Activated CD4-positive, alpha-beta memory T cell treated with anti-CD3 and anti-CD28 coated beads for 36 hours (primary cell): ENCODE data around the gene GNG7. TPM values are rescaled to one million over a fixed set of nuclear protein-coding genes. Genes with fewer than 3 reads are reported as not detected.
"Not testable (repeated sequence)": the region's sequence is repeated elsewhere in the genome, so short reads cannot be mapped to it uniquely, and the experiment has no call there.

ENCODE experiments used
- CTCF ChIA-PET: fragments of 350-600 bp; sonication (Branson Sonifier 250); formaldehyde crosslinking; loops from one replicate; lab custom pipeline; 2021; ENCODE audit warnings: antibody characterized with exemption, inconsistent platforms; lab: Charles Lee
- POLR2A ChIA-PET: fragments of 350-600 bp; sonication (Branson Sonifier 250); formaldehyde crosslinking; loops from one replicate; lab custom pipeline; 2021; ENCODE audit warnings: antibody characterized with exemption; lab: Charles Lee
- DNase-seq: peaks from one replicate; pipeline ENCODE4 v3.0.0-alpha.2; 2020
- H3K27ac Mint-ChIP-seq: one replicate; pipeline ENCODE4 v1.8.0; 2021; ENCODE audit warnings: mixed read lengths
- H3K27me3 Mint-ChIP-seq: one replicate; pipeline ENCODE4 v1.8.0; 2021; ENCODE audit warnings: mixed read lengths
- H3K36me3 Mint-ChIP-seq: one replicate; pipeline ENCODE4 v1.8.0; 2021; ENCODE audit warnings: mixed read lengths
- H3K4me1 Mint-ChIP-seq: one replicate; pipeline ENCODE4 v1.8.0; 2021; ENCODE audit warnings: low read depth, mixed read lengths
- H3K4me3 Mint-ChIP-seq: one replicate; pipeline ENCODE4 v1.8.0; 2021; ENCODE audit warnings: mild to moderate bottlenecking, mixed read lengths
- H3K9me3 Mint-ChIP-seq: one replicate; pipeline ENCODE4 v1.8.0; 2021; ENCODE audit warnings: mixed read lengths
- intact Hi-C: fragments of 100-400 bp; cut with micrococcal nuclease; formaldehyde crosslinking; loops from one replicate; pipeline ENCODE4 v1.15.1; 2023
- total RNA-seq, 2 experiments: library from RNA; stranded (reverse); gene quantifications; one replicate each; pipeline ENCODE4 v1.2.3, GENCODE V29; 2021

Gene GNG7
- total RNA-seq, 2 experiments from 2014 or later = 0.53 to 0.88 TPM

GRCh38 chr19:2476451-2477140 is 225.9 kb downstream of the GNG7 start:
- CTCF ChIA-PET = interaction anchor here (0.9 to 6.2 kb wide), 12 partner anchors 20 to 172 kb away, joined by 3 to 174 read pairs (median 9); partner anchors contain the start of gene LMNB2
- Mint-ChIP-seq H3K4me3 (peak overlapping the region; percentile 93), H3K9me3 (peaks cover 3% of the 10 kb centered on the region), H3K27ac (peak overlapping the region; percentile 91), H3K27me3 (peaks cover 3% of the 10 kb centered on the region), H3K36me3 (peaks cover 28% of the 10 kb centered on the region), H3K4me1 (peaks cover 18% of the 10 kb centered on the region)
- intact Hi-C loops = loop anchor here (1.0 to 2.0 kb wide), 3 partner anchors 26 to 161 kb away; no protein-coding TSS in a partner anchor
- DNase-seq = peak; percentile 85
- POLR2A ChIA-PET = interaction anchor here (0.7 to 4.7 kb wide), 29 partner anchors 11 to 559 kb away, joined by 3 to 123 read pairs (median 6); partner anchors contain the start of genes LMNB2, SGTA and TIMM13

GRCh38 chr19:2475702-2476450 is 226.6 kb downstream of the GNG7 start, which contains the start of gene GADD45B:
TSS of gene GADD45B (plus strand) at chr19:2476127. CDS start at chr19:2476359, 232 bp downstream.
- Mint-ChIP-seq H3K27ac (peak within 1 kb of the TSS; percentile 91), H3K4me1 (peaks cover 18% of the 10 kb centered on the region), H3K36me3 (peaks cover 28% of the 10 kb centered on the region), H3K27me3 (peaks cover 3% of the 10 kb centered on the region), H3K4me3 (peak within 1 kb of the TSS; percentile 93), H3K9me3 (no peaks in the 10 kb centered on the region)
- intact Hi-C loops = loop anchor here (1.0 to 2.0 kb wide), 6 partner anchors 27 to 161 kb away; no protein-coding TSS in a partner anchor
- CTCF ChIA-PET = interaction anchor here (0.6 to 6.2 kb wide), 13 partner anchors 14 to 173 kb away, joined by 3 to 174 read pairs (median 9); partner anchors contain the start of gene LMNB2
- POLR2A ChIA-PET = interaction anchor here (0.6 to 4.7 kb wide), 35 partner anchors 10 to 1286 kb away, joined by 3 to 123 read pairs (median 5); partner anchors contain the start of genes APBA3, LMNB2, MRPL54 and SGTA
- peak; percentile 98 for DNase-seq

GRCh38 chr19:2475018-2475701 is 227.3 kb downstream of the GNG7 start:
- H3K4me3 Mint-ChIP-seq = peak overlapping the region; percentile 70
- H3K36me3 Mint-ChIP-seq = peaks cover 28% of the 10 kb centered on the region
- DNase-seq = peak; percentile 84
- H3K9me3 Mint-ChIP-seq = no peaks in the 10 kb centered on the region
- intact Hi-C loops = loop anchor here (1.0 kb wide), 3 partner anchors 104 to 133 kb away; no protein-coding TSS in a partner anchor
- H3K4me1 Mint-ChIP-seq = peaks cover 18% of the 10 kb centered on the region
- H3K27ac Mint-ChIP-seq = peak overlapping the region; percentile 79
- peaks cover 3% of the 10 kb centered on the region for H3K27me3 Mint-ChIP-seq
- ChIA-PET CTCF (interaction anchor here (0.6 to 6.2 kb wide), 11 partner anchors 13 to 162 kb away, joined by 3 to 174 read pairs (median 9); no protein-coding TSS in a partner anchor), POLR2A (interaction anchor here (0.6 to 4.7 kb wide), 26 partner anchors 10 to 1287 kb away, joined by 3 to 123 read pairs (median 5); partner anchors contain the start of genes APBA3, MRPL54 and TIMM13)

- peak overlapping the region; percentile 70 for H3K4me3 Mint-ChIP-seq
- H3K27ac Mint-ChIP-seq = peak overlapping the region; percentile 69
- ChIA-PET POLR2A (interaction anchor here (0.8 to 4.7 kb wide), 5 partner anchors 9 to 144 kb away, joined by 3 to 123 read pairs (median 10); no protein-coding TSS in a partner anchor), CTCF (interaction anchor here (0.7 to 6.2 kb wide), 11 partner anchors 22 to 163 kb away, joined by 3 to 174 read pairs (median 6); no protein-coding TSS in a partner anchor)
- DNase-seq = peak; percentile 94
- H3K36me3 Mint-ChIP-seq = peaks cover 28% of the 10 kb centered on the region
- H3K27me3 Mint-ChIP-seq = peaks cover 3% of the 10 kb centered on the region
- intact Hi-C loops = loop anchor here (1.0 kb wide), 3 partner anchors 105 to 134 kb away; no protein-coding TSS in a partner anchor
- peaks cover 16% of the 10 kb centered on the region for H3K4me1 Mint-ChIP-seq
- no peaks in the 10 kb centered on the region for H3K9me3 Mint-ChIP-seq
Observed at GRCh38 chr19:2474232-2475017, 228.1 kb downstream of the GNG7 start.

GRCh38 chr19:2469915-2470200 is 232.6 kb downstream of the GNG7 start:
- not testable (repeated sequence) for H3K27me3 Mint-ChIP-seq, H3K9me3 Mint-ChIP-seq
- CTCF ChIA-PET = interaction anchor here (0.6 to 3.3 kb wide), 7 partner anchors 8 to 277 kb away, joined by 3 to 14 read pairs (median 6); no protein-coding TSS in a partner anchor

GRCh38 chr19:2469102-2469914 is 233.2 kb downstream of the GNG7 start:
- peaks cover 1% of the 10 kb centered on the region for H3K27me3 Mint-ChIP-seq
- H3K4me3 Mint-ChIP-seq = peak overlapping the region; percentile 26
- peaks cover 11% of the 10 kb centered on the region for H3K4me1 Mint-ChIP-seq
- ChIA-PET POLR2A (interaction anchor here (1.2 kb wide), 1 partner anchor 142 kb away, joined by 3 read pairs; no protein-coding TSS in a partner anchor), CTCF (interaction anchor here (0.6 to 3.3 kb wide), 8 partner anchors 9 to 277 kb away, joined by 3 to 14 read pairs (median 5); no protein-coding TSS in a partner anchor)
- peak overlapping the region; percentile 57 for H3K27ac Mint-ChIP-seq
- no peaks in the 10 kb centered on the region for H3K36me3 Mint-ChIP-seq
- no peaks in the 10 kb centered on the region for H3K9me3 Mint-ChIP-seq
- intact Hi-C loops = no loop called here
- DNase-seq = peak; percentile 76

More at GRCh38 chr19:2469915-2470200, 232.6 kb downstream of the GNG7 start:
- DNase-seq, H3K36me3 Mint-ChIP-seq, intact Hi-C loops: not testable (repeated sequence)
- Mint-ChIP-seq H3K4me3 (peak overlapping the region; percentile 26), H3K4me1 (peaks cover 11% of the 10 kb centered on the region), H3K27ac (peak overlapping the region; percentile 57)
- POLR2A ChIA-PET = interaction anchor here (1.2 kb wide), 1 partner anchor 141 kb away, joined by 3 read pairs; no protein-coding TSS in a partner anchor

GRCh38 chr19:2468596-2468995 is 233.9 kb downstream of the GNG7 start:
- POLR2A ChIA-PET = no interaction called here
- DNase-seq = no peak

GRCh38 chr19:2464389-2464788 is 238.1 kb downstream of the GNG7 start:
- H3K36me3 Mint-ChIP-seq = no peaks in the 10 kb centered on the region
- DNase-seq = no peak
- ChIA-PET POLR2A (no interaction called here), CTCF (interaction anchor here (1.7 kb wide), 1 partner anchor 149 kb away, joined by 5 read pairs; no protein-coding TSS in a partner anchor)
- intact Hi-C loops = loop anchor here (5.0 kb wide), 1 partner anchor 37 kb away; the partner anchor contains the start of gene TIMM13
- no peak overlapping the region for H3K4me3 Mint-ChIP-seq
- H3K27me3 Mint-ChIP-seq = no peaks in the 10 kb centered on the region
- peaks cover 9% of the 10 kb centered on the region for H3K4me1 Mint-ChIP-seq
- no peaks in the 10 kb centered on the region for H3K9me3 Mint-ChIP-seq
- no peak overlapping the region for H3K27ac Mint-ChIP-seq

More at GRCh38 chr19:2468596-2468995, 233.9 kb downstream of the GNG7 start:
- H3K9me3 Mint-ChIP-seq = no peaks in the 10 kb centered on the region
- intact Hi-C loops = no loop called here
- peaks cover 11% of the 10 kb centered on the region for H3K4me1 Mint-ChIP-seq
- H3K36me3 Mint-ChIP-seq = no peaks in the 10 kb centered on the region
- H3K27ac Mint-ChIP-seq = no peak overlapping the region
- CTCF ChIA-PET = interaction anchor here (1.3 to 3.3 kb wide), 3 partner anchors 141 to 146 kb away, joined by 3 to 13 read pairs (median 9); no protein-coding TSS in a partner anchor
- peaks cover 1% of the 10 kb centered on the region for H3K27me3 Mint-ChIP-seq
- no peak overlapping the region for H3K4me3 Mint-ChIP-seq

GRCh38 chr19:2463694-2464093 is 238.8 kb downstream of the GNG7 start:
- POLR2A ChIA-PET, H3K4me1 Mint-ChIP-seq, H3K36me3 Mint-ChIP-seq, H3K9me3 Mint-ChIP-seq, H3K27ac Mint-ChIP-seq, H3K27me3 Mint-ChIP-seq: not testable (repeated sequence)
- peak; percentile 31 for DNase-seq
- intact Hi-C loops = loop anchor here (5.0 kb wide), 1 partner anchor 36 kb away; the partner anchor contains the start of gene TIMM13
- peak overlapping the region; percentile 26 for H3K4me3 Mint-ChIP-seq
- CTCF ChIA-PET = interaction anchor here (0.7 to 1.7 kb wide), 4 partner anchors 147 to 157 kb away, joined by 3 to 5 read pairs (median 4); no protein-coding TSS in a partner anchor
